HepG2 (cell line): ENCODE data around the gene SPOP. TPM values are rescaled to one million over a fixed set of nuclear protein-coding genes. Genes with fewer than 3 reads are reported as not detected.

Experiments used
- ATAC-seq: fragments of 200-7000 bp; cut with Tn5 transposase; 3 replicates; pipeline ENCODE4 v1.9.1; 2020; ENCODE audit warnings: mild to moderate bottlenecking, moderate library complexity
- BruUV-seq: library from RNA; stranded (reverse); fragments of 400-500 nt; replicated peaks from 2 replicates; lab custom pipeline; 2021; lab: Mats Ljungman, UMichigan
- CTCF ChIA-PET: fragments of 300-600 bp; formaldehyde crosslinking; extraction: SDS; loops from one replicate; lab custom pipeline; 2021; ENCODE audit warnings: low total read pairs, inconsistent platforms, low intra/inter-chr PET ratio; lab: Yijun Ruan, JAX
- POLR2A ChIA-PET: fragments of 350-600 bp; sonication (Branson Sonifier 250); formaldehyde crosslinking; loops from one replicate; lab custom pipeline; 2020; ENCODE audit warnings: antibody characterized with exemption, inconsistent platforms; lab: Yijun Ruan, JAX
- DNase-seq: peaks from one replicate; pipeline ENCODE4 v3.0.0-alpha.2; 2015; ENCODE audit warnings: low spot score
- FAIRE-seq: peaks from 3 replicates; lab custom pipeline; 2011; peaks lifted over from hg19 to GRCh38; lab: Jason Lieb, UNC
- H2AFZ ChIP-seq: one replicate; pipeline ENCODE4 v1.6.1; 2011; ENCODE audit warnings: low read length, inconsistent platforms
- H3K27ac ChIP-seq: fragments of 300-600 bp; 3 replicates; pipeline ENCODE4 v1.8.0; 2011; ENCODE audit warnings: mixed run types, mild to moderate bottlenecking, mixed read lengths, low read length, inconsistent platforms; ENCODE audit not compliant: insufficient read depth; ENCODE audit errors: extremely low read length
- H3K27me3 ChIP-seq, 2 experiments: fragments of 200-600 bp in 1 of 2; 2 replicates in 1 of 2; 3 replicates in 1 of 2; pipeline versions ENCODE4 v1.6.0 to v1.8.0; 2011; ENCODE audit warnings: low read length in 2 of 2, mild to moderate bottlenecking in 2 of 2, moderate library complexity in 2 of 2, inconsistent platforms in 1 of 2; ENCODE audit not compliant: insufficient read depth in 2 of 2, control insufficient read depth in 1 of 2
- H3K36me3 ChIP-seq, 2 experiments: fragments of 200-600 bp in 1 of 2; replicated peaks in 1 of 2; 2 replicates in 1 of 2; 3 replicates in 1 of 2; pipeline versions ENCODE4 v1.5.1 to v1.8.0; 2011; ENCODE audit warnings: low read length in 2 of 2, inconsistent platforms in 1 of 2; ENCODE audit not compliant: insufficient read depth in 2 of 2, control insufficient read depth in 1 of 2
- H3K4me1 ChIP-seq: 2 replicates; pipeline ENCODE4 v1.5.1; 2012; ENCODE audit warnings: low read length, inconsistent platforms; ENCODE audit not compliant: insufficient read depth
- H3K4me2 ChIP-seq: 2 replicates; pipeline ENCODE4 v1.6.0; 2011; ENCODE audit warnings: low read depth, low read length, inconsistent platforms
- H3K4me3 ChIP-seq, 3 experiments: fragments of 200-600 bp in 1 of 3; sonication (generic), shearing (Covaris generic) in 1 of 3; replicated peaks in 1 of 3; 2 replicates each; pipeline ENCODE4 v1.5.1; 2011 to 2016; ENCODE audit warnings: low read length in 3 of 3, inconsistent platforms in 2 of 3, low read depth in 2 of 3, mild to moderate bottlenecking in 2 of 3, control low read depth in 1 of 3, mixed read lengths in 1 of 3; ENCODE audit not compliant: insufficient read depth in 1 of 3
- H3K79me2 ChIP-seq: one replicate; pipeline ENCODE4 v1.6.1; 2011; ENCODE audit warnings: low read length, inconsistent platforms; ENCODE audit not compliant: insufficient read depth
- H3K9ac ChIP-seq: 2 replicates; pipeline ENCODE4 v1.6.0; 2011; ENCODE audit warnings: mild to moderate bottlenecking, low read depth, low read length, inconsistent platforms; ENCODE audit not compliant: insufficient read depth
- H3K9me3 ChIP-seq: 2 replicates; pipeline ENCODE4 v1.5.1; 2012; ENCODE audit warnings: mild to moderate bottlenecking, low read length
- H4K20me1 ChIP-seq: 2 replicates; pipeline ENCODE4 v1.6.0; 2011; ENCODE audit warnings: inconsistent platforms, mild to moderate bottlenecking, low read length, moderate library complexity; ENCODE audit not compliant: insufficient read depth
- POLR2A ChIP-seq, 2 experiments: IDR thresholded peaks; 2 replicates each; pipeline ENCODE4 v1.6.1; 2011; ENCODE audit warnings: low read depth in 2 of 2, low read length in 2 of 2, mild to moderate bottlenecking in 1 of 2, moderate library complexity in 1 of 2; ENCODE audit not compliant: insufficient read depth in 1 of 2
- RBM22 ChIP-seq: fragments of 200-400 bp; formaldehyde crosslinking; optimal IDR thresholded peaks from 2 replicates; pipeline ENCODE3; 2017; ENCODE audit warnings: mild to moderate bottlenecking, low read length, moderate library complexity
- SRF ChIP-seq: IDR thresholded peaks from 2 replicates; pipeline ENCODE4 v1.6.1; 2011; ENCODE audit warnings: mild to moderate bottlenecking, low read depth, low read length, moderate library complexity
- ZNF143 ChIP-seq: sonication (generic); formaldehyde crosslinking; IDR thresholded peaks from 2 replicates; pipeline ENCODE4 v1.4.0; 2020; ENCODE audit warnings: missing genetic modification reagents
- WGBS: methylation state at CpG from one replicate; pipeline ENCODE4 v1.1.6; 2017; ENCODE audit warnings: low lambda C conversion rate; 5-methylcytosine and 5-hydroxymethylcytosine counted together
- in situ Hi-C: cut with HindIII; loops from 2 replicates; pipeline ENCODE4 v1.10.0; 2017; ENCODE audit warnings: low pct_unique_long_range_greater_than_20kb; ENCODE audit not compliant: extremely low pct_ligation_motif_present
- intact Hi-C: fragments of 100-400 bp; cut with micrococcal nuclease; formaldehyde crosslinking; loops from one replicate; pipeline ENCODE4 v1.10.0; 2022; ENCODE audit not compliant: unreplicated experiment
- polyA plus RNA-seq, 8 experiments: library from polyadenylated mRNA; depleted of rRNA in 3 of 8; stranded (reverse) in 7 of 8; unstranded in 1 of 8; fragments of >200 nt; fragmentation: Illumina TruSeq in 4 of 8; extraction: Trizol in 4 of 8; gene quantifications; 2 replicates each; pipeline versions ENCODE4 v1.2.1 to v1.2.3, GENCODE V29; 2011 to 2016; ENCODE audit warnings: low read depth in 4 of 8, missing spikeins in 1 of 8, mixed read lengths in 1 of 8; ENCODE audit not compliant: insufficient read depth in 1 of 8
- total RNA-seq, 5 experiments: library from RNA; depleted of rRNA; stranded (reverse); fragments of >200 nt; fragmentation: Illumina TruSeq; extraction: Trizol; gene quantifications; 2 replicates each; pipeline ENCODE4 v1.2.3, GENCODE V29; 2016; ENCODE audit warnings: low read depth in 1 of 5
- TF ChIP-seq, protein P1 (sequence below): sonication (generic); formaldehyde crosslinking; conservative IDR thresholded peaks from 2 replicates; pipeline ENCODE4 v1.4.0; 2020; ENCODE audit warnings: mild to moderate bottlenecking, missing genetic modification reagents, moderate library complexity
- TF ChIP-seq, protein P2 (sequence below): sonication (generic); formaldehyde crosslinking; IDR thresholded peaks from 2 replicates; pipeline ENCODE4 v1.5.0; 2020; ENCODE audit warnings: missing genetic modification reagents
- TF ChIP-seq, protein P3 (sequence below): sonication (generic); formaldehyde crosslinking; IDR thresholded peaks from 2 replicates; pipeline ENCODE4 v1.5.0; 2020; ENCODE audit warnings: mild to moderate bottlenecking, missing genetic modification reagents

Gene SPOP
- total and polyA plus RNA-seq, 2 of the 13 experiments (the other 11 are each of a cell fraction or from before 2014, with no cell fraction given) = 52.8 to 60.8 TPM

- TF ChIP-seq, protein P1, sequence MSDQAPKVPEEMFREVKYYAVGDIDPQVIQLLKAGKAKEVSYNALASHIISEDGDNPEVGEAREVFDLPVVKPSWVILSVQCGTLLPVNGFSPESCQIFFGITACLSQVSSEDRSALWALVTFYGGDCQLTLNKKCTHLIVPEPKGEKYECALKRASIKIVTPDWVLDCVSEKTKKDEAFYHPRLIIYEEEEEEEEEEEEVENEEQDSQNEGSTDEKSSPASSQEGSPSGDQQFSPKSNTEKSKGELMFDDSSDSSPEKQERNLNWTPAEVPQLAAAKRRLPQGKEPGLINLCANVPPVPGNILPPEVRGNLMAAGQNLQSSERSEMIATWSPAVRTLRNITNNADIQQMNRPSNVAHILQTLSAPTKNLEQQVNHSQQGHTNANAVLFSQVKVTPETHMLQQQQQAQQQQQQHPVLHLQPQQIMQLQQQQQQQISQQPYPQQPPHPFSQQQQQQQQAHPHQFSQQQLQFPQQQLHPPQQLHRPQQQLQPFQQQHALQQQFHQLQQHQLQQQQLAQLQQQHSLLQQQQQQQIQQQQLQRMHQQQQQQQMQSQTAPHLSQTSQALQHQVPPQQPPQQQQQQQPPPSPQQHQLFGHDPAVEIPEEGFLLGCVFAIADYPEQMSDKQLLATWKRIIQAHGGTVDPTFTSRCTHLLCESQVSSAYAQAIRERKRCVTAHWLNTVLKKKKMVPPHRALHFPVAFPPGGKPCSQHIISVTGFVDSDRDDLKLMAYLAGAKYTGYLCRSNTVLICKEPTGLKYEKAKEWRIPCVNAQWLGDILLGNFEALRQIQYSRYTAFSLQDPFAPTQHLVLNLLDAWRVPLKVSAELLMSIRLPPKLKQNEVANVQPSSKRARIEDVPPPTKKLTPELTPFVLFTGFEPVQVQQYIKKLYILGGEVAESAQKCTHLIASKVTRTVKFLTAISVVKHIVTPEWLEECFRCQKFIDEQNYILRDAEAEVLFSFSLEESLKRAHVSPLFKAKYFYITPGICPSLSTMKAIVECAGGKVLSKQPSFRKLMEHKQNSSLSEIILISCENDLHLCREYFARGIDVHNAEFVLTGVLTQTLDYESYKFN = peak; percentile 47
- TF ChIP-seq SRF (no peak), ZNF143 (CRISPR knock-in tag) (peak; percentile 76), POLR2A (IDR thresholded peaks at IDR 0.05; ENCODE audit: insufficient read depth in 1 of 2, low read depth in 2 of 2, low read length in 2 of 2) (peak in 1 of 2 experiments; percentile 47; a peak in 2 of 4 replicates)
- TF ChIP-seq, protein P2, sequence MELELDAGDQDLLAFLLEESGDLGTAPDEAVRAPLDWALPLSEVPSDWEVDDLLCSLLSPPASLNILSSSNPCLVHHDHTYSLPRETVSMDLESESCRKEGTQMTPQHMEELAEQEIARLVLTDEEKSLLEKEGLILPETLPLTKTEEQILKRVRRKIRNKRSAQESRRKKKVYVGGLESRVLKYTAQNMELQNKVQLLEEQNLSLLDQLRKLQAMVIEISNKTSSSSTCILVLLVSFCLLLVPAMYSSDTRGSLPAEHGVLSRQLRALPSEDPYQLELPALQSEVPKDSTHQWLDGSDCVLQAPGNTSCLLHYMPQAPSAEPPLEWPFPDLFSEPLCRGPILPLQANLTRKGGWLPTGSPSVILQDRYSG (CRISPR knock-in tag) = no peak
- TF ChIP-seq, all 625 proteins: peak for 116
These were observed 25.8 kb upstream of the SPOP start (continued) for GRCh38 chr17:49703557-49704277.

DNA sequence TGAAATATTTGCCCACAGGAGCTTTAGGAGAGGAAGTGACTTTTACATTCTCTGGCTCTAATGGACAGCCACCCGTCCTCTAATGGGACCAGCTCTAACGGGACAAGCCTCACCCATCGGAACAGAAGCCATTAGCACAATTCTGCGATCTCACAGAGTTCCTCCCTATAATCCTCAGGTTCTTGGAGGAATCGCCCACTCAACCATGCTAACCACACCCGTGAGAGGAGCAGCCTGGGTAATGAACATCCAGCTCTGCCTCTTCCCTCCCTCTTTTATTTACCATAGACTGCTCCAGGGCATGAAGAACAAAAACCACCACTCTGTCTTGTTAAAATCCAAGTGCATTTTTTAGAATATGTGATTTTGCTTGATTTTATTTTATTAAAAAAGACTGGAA is 23.1 kb upstream of the SPOP start:
- ChIA-PET POLR2A (interaction anchor here (1.1 kb wide), 1 partner anchor 133 kb away, joined by 4 read pairs; no protein-coding TSS in a partner anchor), CTCF (interaction anchor here (1.2 to 4.5 kb wide), 2 partner anchors 133 to 143 kb away, joined by 3 to 70 read pairs; no protein-coding TSS in a partner anchor)
- Histone ChIP-seq H3K4me1 (peaks cover 33% of the 10 kb centered on the region), H4K20me1 (0 out of 2 replicates have a peak, but pooled peaks cover 3% of the 10 kb centered on the region), H3K4me3 (no peak overlapping the region), H3K9me3 (no peaks in the 10 kb centered on the region), H3K4me2 (no peak overlapping the region), H3K36me3 (peaks cover 31 to 46% of the 10 kb centered on the region in 2 experiments), H3K27ac (no peak overlapping the region), H3K9ac (no peak overlapping the region), H2AFZ (no peak overlapping the region), H3K79me2 (peaks cover 4% of the 10 kb centered on the region), H3K27me3 (no peaks in the 10 kb centered on the region)
- WGBS = 92% methylated on average over 6 of the region's 6 CpGs
- ATAC-seq (no peak), DNase-seq (no peak), FAIRE-seq (no peak)
- in situ Hi-C loops = loop anchor here (5.0 to 10.0 kb wide), 2 partner anchors 134 to 266 kb away; no protein-coding TSS in a partner anchor
- BruUV-seq = no TSS peak
- TF ChIP-seq RBM22 = peak; percentile 48
- TF ChIP-seq, protein P3, sequence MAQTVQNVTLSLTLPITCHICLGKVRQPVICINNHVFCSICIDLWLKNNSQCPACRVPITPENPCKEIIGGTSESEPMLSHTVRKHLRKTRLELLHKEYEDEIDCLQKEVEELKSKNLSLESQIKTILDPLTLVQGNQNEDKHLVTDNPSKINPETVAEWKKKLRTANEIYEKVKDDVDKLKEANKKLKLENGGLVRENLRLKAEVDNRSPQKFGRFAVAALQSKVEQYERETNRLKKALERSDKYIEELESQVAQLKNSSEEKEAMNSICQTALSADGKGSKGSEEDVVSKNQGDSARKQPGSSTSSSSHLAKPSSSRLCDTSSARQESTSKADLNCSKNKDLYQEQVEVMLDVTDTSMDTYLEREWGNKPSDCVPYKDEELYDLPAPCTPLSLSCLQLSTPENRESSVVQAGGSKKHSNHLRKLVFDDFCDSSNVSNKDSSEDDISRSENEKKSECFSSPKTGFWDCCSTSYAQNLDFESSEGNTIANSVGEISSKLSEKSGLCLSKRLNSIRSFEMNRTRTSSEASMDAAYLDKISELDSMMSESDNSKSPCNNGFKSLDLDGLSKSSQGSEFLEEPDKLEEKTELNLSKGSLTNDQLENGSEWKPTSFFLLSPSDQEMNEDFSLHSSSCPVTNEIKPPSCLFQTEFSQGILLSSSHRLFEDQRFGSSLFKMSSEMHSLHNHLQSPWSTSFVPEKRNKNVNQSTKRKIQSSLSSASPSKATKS (CRISPR knock-in tag) = no peak
- intact Hi-C loops = no loop called here
